MM.1S (cell line): ENCODE results near the gene THBS3.
"Not testable (repeated sequence)": the region's sequence is repeated elsewhere in the genome, so short reads cannot be mapped to it uniquely, and the experiment has no call there.

Experiments used
- DNase-seq: peaks from one replicate; pipeline ENCODE4 v3.0.0-alpha.2; 2015
- H2AFZ ChIP-seq: fragments of 300-600 bp; sonication (generic); 2 replicates; pipeline ENCODE4 v1.6.0; 2016; ENCODE audit warnings: antibody characterized with exemption, low read length
- H3F3A ChIP-seq: fragments of 300-600 bp; sonication (generic); 2 replicates; pipeline ENCODE4 v1.6.1; 2016; ENCODE audit warnings: mild to moderate bottlenecking, antibody characterized with exemption, low read length, moderate library complexity, mixed read lengths; ENCODE audit not compliant: insufficient read depth
- H3K27ac ChIP-seq: fragments of 300-600 bp; sonication (generic); 2 replicates; pipeline ENCODE4 v1.5.1; 2016; ENCODE audit warnings: mild to moderate bottlenecking, low read length
- H3K27me3 ChIP-seq: fragments of 300-600 bp; sonication (generic); replicated peaks from 2 replicates; pipeline ENCODE4 v1.6.0; 2016; ENCODE audit warnings: low read length; ENCODE audit not compliant: insufficient read depth
- H3K36me3 ChIP-seq: fragments of 300-600 bp; sonication (generic); replicated peaks from 2 replicates; pipeline ENCODE4 v1.6.1; 2016; ENCODE audit warnings: mild to moderate bottlenecking, low read length, mixed read lengths; ENCODE audit not compliant: insufficient read depth
- H3K4me1 ChIP-seq: fragments of 300-600 bp; sonication (generic); 2 replicates; pipeline ENCODE4 v1.6.1; 2016; ENCODE audit warnings: low read length, mixed read lengths
- H3K4me2 ChIP-seq: fragments of 300-600 bp; sonication (generic); 2 replicates; pipeline ENCODE4 v1.6.0; 2016; ENCODE audit warnings: low read depth, low read length
- H3K4me3 ChIP-seq: fragments of 300-600 bp; sonication (generic); 2 replicates; pipeline ENCODE4 v1.5.1; 2016; ENCODE audit warnings: low read length, mixed read lengths
- H3K79me2 ChIP-seq: fragments of 300-600 bp; sonication (generic); 2 replicates; pipeline ENCODE4 v1.6.1; 2016; ENCODE audit warnings: mixed run types, low read length, mixed read lengths
- H3K9ac ChIP-seq: fragments of 300-600 bp; sonication (generic); 2 replicates; pipeline ENCODE4 v1.6.1; 2016; ENCODE audit warnings: low read length, mixed read lengths
- H3K9me2 ChIP-seq: fragments of 300-600 bp; sonication (generic); replicated peaks from 2 replicates; pipeline ENCODE4 v1.6.1; 2016; ENCODE audit warnings: mild to moderate bottlenecking, low read length, mixed read lengths; ENCODE audit not compliant: insufficient read depth
- H3K9me3 ChIP-seq: fragments of 300-600 bp; sonication (generic); replicated peaks from 2 replicates; pipeline ENCODE4 v1.6.1; 2016; ENCODE audit warnings: mild to moderate bottlenecking, low read length, mixed read lengths; ENCODE audit not compliant: insufficient read depth
- H4K20me1 ChIP-seq: fragments of 300-600 bp; sonication (generic); 2 replicates; pipeline ENCODE4 v1.6.1; 2016; ENCODE audit warnings: mild to moderate bottlenecking, low read length, moderate library complexity, mixed read lengths; ENCODE audit not compliant: insufficient read depth
- EZH2 ChIP-seq: fragments of 300-600 bp; sonication (generic); optimal IDR thresholded peaks from 2 replicates; pipeline ENCODE3; 2017; ENCODE audit warnings: low read depth, mild to moderate bottlenecking, antibody characterized with exemption, low read length, mixed read lengths
- EZH2phosphoT487 ChIP-seq: fragments of 300-600 bp; sonication (generic); IDR thresholded peaks from 2 replicates; pipeline ENCODE4 v1.6.1; 2018; ENCODE audit warnings: antibody characterized with exemption, low read length
- TF ChIP-seq, protein P1 (sequence below): fragments of 300-600 bp; sonication (generic); IDR thresholded peaks from 2 replicates; pipeline ENCODE4 v1.5.1; 2016; ENCODE audit warnings: antibody characterized with exemption, low read length, mixed read lengths

Gene THBS3

DNA sequence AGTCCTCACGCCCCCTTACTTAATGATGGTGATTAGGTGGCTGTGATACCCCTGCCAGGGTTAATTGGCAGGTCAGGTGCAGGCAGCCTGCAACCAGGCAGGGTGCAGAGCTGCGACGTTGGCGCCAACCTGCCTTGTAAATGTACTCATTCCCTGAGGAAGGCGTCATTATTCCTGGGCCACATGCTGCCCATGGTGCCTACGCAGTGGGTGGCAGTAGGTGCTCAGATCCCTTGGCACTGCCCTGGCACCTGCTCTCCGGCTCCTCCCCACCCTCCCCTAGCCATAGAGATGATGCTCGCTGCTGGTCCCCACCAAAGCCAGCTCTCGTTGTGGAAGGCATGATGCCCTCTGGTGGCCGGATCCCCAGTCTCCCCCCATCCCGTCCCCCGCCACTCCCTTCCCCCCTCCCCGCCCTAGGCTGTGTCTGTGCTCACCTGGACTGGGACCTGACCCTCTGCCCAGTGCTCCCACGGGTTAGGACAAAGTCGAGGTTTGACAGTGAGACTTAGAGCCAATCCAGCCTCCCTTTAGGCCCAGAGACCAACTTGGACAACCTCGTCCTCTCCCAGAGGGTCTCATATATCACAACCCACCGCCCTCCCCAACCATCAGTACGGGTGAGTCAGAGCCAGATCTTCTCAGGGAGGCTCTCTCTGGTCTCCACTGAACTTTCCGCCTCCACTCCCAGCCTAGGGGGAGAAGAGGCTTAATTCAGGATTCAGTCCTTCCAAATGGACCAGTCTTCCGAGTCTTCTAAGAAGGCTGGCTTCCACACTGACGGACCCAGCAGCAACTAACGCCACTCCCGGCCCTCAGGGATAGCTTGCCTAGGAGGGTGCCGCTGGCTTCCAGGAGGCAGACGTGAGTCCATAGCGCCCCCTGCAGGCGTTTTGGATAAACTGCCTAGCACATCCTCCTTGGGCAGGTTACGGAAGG, 40.3 kb downstream of the THBS3 start:
- Histone ChIP-seq H4K20me1 (no peaks in the 10 kb centered on the region), H3K27ac (no peak overlapping the region), H3K4me1 (peaks cover 10% of the 10 kb centered on the region), H3K27me3 (no peaks in the 10 kb centered on the region), H3F3A (0 out of 2 replicates have a peak, but pooled peaks cover 5% of the 10 kb centered on the region), H3K4me2 (peak overlapping the region; percentile 60), H2AFZ (peak overlapping the region; percentile 62), H3K79me2 (peaks cover 12% of the 10 kb centered on the region), H3K4me3 (peak overlapping the region; percentile 20; the same call in 1 of the 2 replicates), H3K9me2 (no peaks in the 10 kb centered on the region), H3K9me3 (no peaks in the 10 kb centered on the region), H3K36me3 (no peaks in the 10 kb centered on the region), H3K9ac (no peak overlapping the region)
- peak; percentile 93 for DNase-seq
- TF ChIP-seq EZH2phosphoT487, result no peak
- TF ChIP-seq, protein P1, sequence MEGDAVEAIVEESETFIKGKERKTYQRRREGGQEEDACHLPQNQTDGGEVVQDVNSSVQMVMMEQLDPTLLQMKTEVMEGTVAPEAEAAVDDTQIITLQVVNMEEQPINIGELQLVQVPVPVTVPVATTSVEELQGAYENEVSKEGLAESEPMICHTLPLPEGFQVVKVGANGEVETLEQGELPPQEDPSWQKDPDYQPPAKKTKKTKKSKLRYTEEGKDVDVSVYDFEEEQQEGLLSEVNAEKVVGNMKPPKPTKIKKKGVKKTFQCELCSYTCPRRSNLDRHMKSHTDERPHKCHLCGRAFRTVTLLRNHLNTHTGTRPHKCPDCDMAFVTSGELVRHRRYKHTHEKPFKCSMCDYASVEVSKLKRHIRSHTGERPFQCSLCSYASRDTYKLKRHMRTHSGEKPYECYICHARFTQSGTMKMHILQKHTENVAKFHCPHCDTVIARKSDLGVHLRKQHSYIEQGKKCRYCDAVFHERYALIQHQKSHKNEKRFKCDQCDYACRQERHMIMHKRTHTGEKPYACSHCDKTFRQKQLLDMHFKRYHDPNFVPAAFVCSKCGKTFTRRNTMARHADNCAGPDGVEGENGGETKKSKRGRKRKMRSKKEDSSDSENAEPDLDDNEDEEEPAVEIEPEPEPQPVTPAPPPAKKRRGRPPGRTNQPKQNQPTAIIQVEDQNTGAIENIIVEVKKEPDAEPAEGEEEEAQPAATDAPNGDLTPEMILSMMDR, result peak; percentile 99

DNA sequence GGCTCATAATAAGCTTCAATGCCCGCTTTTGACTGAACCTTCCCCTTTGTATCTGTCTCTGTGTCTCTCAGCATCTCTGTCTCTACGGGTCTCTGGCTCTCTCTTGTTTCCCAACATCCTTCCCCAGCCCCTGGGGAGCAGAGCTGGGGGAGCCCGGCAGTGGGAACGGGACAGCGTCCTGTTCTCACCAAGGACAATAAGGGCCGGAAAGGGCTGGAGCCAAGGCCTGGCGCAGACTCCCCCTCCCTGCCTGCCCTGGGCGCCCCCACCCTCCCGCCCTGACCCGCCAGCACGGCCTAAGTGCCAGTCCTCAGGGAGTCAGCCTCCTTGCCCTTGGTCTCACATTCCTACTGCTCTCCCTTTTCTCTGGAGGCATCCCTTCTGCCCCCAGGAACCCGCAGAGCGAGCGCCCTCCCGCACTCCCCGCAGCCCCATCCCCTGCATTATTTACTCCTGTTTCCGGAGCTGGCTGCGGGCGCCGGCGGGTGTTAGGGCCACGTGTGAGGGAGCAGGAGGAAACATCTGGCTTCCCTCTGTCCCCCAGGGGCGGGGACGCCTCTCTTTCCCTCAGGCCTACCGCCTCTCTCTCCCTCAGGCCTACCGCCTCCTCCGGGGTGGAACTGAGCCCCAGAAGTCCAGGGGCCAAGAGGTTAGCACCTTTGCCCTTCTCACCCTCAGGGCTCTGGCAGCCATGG, 41.1 kb downstream of the THBS3 start:
- Histone ChIP-seq H3K4me2 (no peak overlapping the region), H3K27me3 (no peaks in the 10 kb centered on the region), H3K79me2 (peaks cover 4% of the 10 kb centered on the region), H3K36me3 (no peaks in the 10 kb centered on the region), H3K9me3 (no peaks in the 10 kb centered on the region), H3K4me1 (peaks cover 3% of the 10 kb centered on the region; the same call in 1 of the 2 replicates), H3K9ac (no peak overlapping the region), H3K4me3 (no peak overlapping the region), H3K27ac (no peak overlapping the region), H2AFZ (no peak overlapping the region), H3K9me2 (no peaks in the 10 kb centered on the region), H3F3A (0 out of 2 replicates have a peak, but pooled peaks cover 5% of the 10 kb centered on the region), H4K20me1 (no peaks in the 10 kb centered on the region)
- no peak for TF ChIP-seq EZH2
- no peak for DNase-seq

DNA sequence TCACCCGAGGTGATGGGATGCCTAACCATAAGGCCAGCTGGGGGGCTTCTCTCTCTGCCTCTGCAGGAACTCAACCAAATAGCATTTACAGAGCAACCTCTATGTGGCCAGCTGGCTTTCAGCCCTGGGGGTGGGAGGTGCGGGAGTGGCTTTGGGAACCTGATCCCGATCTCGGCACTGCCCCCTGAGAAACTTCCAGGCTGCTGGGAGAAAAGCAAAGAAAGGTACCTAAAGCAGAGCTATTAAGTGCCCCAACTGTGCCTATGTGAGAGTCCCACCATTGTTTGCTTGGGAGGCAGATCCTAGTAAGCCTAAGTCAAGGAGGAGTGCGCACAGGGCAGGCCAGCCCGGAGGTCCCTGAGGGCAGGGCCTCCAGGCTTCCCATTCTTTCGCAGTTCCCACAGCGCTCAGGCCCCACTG, 41.6 kb downstream of the THBS3 start:
- no peak overlapping the region for H3K27ac ChIP-seq
- H3K27me3 ChIP-seq, result no peaks in the 10 kb centered on the region
- H3K4me2 ChIP-seq, result no peak overlapping the region
- H3K4me1 ChIP-seq, result peaks cover 3% of the 10 kb centered on the region; the same call in 1 of the 2 replicates
- H3F3A ChIP-seq, result 0 out of 2 replicates have a peak, but pooled peaks cover 5% of the 10 kb centered on the region
- TF ChIP-seq, protein P1, result no peak
- TF ChIP-seq EZH2phosphoT487 (no peak), EZH2 (no peak)
- no peak for DNase-seq
- no peak overlapping the region for H3K9ac ChIP-seq
- H3K79me2 ChIP-seq, result no peaks in the 10 kb centered on the region
- no peak overlapping the region for H3K4me3 ChIP-seq
- H4K20me1 ChIP-seq, result no peaks in the 10 kb centered on the region
- H3K36me3 ChIP-seq, result no peaks in the 10 kb centered on the region
- no peaks in the 10 kb centered on the region for H3K9me2 ChIP-seq
- H2AFZ ChIP-seq, result no peak overlapping the region
- no peaks in the 10 kb centered on the region for H3K9me3 ChIP-seq

DNA sequence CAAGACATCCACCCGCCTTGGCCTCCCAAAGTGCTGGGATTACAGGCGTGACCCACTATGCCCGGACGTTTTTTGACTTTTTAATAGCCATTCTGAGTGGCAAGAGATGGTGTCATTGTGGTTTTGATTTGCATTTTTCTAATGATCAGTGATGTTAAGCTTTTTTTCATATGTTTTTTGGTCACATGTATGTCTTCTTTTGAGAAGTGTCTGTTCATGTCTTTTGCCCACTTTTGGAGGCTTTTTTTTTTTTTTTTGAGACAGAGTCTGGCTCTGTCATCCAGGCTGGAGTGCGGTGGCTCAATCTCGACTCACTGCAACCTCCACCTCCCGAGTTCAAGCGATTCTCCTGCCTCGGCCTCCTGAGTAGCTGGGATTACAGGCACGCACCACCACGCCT, 43.1 kb downstream of the THBS3 start:
- not testable (repeated sequence) for H2AFZ ChIP-seq

DNA sequence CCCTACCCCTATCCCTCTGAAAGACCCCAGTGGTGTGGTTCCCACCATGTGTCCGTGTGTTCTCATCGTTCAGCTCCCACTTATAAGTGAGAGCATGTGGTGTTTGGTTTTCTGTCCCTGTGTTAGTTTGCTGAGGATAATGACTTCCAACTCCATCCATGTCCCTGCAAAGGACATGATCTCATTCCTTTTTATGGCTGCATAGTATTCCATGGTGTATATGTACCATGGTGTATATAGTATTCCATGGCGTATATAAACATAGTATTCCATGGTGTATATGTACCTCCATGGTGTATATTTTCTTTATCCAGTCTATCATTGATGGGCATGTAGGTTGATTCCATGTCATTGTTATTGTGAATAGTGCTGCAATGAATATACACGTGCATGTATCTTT, 43.9 kb downstream of the THBS3 start:
- H3K4me1 ChIP-seq, H3K36me3 ChIP-seq, H3K4me3 ChIP-seq, H3K27ac ChIP-seq, H3K79me2 ChIP-seq, H3K9me2 ChIP-seq, H3K4me2 ChIP-seq, H3K9ac ChIP-seq, H3F3A ChIP-seq, H2AFZ ChIP-seq, H3K9me3 ChIP-seq, DNase-seq, H4K20me1 ChIP-seq: not testable (repeated sequence)
- peaks cover 14% of the 10 kb centered on the region for H3K27me3 ChIP-seq

More for the DNA sequence above, 43.1 kb downstream of the THBS3 start:
- not testable (repeated sequence) for H3K27ac ChIP-seq, H3K4me2 ChIP-seq, H4K20me1 ChIP-seq, H3K36me3 ChIP-seq, H3K9ac ChIP-seq, H3K4me3 ChIP-seq, H3K9me2 ChIP-seq, H3F3A ChIP-seq, DNase-seq, H3K9me3 ChIP-seq, H3K27me3 ChIP-seq, H3K79me2 ChIP-seq, H3K4me1 ChIP-seq

DNA sequence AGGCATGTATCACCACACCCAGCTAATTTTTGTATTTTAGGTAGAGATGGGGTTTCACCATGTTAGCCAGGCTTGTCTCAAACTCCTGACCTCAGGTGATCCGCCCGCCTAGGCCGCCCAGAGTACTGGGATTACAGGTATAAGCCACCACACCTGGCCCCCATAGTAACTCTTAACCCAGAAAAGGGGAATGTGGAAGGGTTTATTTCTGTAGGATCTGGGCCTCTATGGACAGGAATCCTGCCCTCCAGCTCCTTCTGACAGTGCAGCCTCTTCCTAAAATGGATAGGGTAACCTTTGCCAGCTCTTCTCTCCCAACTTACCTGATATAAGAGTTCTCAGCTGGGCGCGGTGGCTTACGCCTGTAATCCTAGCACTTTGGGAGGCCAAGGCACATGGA, 45.1 kb downstream of the THBS3 start:
- not testable (repeated sequence) for H3K79me2 ChIP-seq, H3K9ac ChIP-seq, H2AFZ ChIP-seq, H3F3A ChIP-seq, H3K36me3 ChIP-seq, DNase-seq, H4K20me1 ChIP-seq, H3K27ac ChIP-seq, H3K4me2 ChIP-seq, H3K9me2 ChIP-seq, H3K9me3 ChIP-seq, H3K4me3 ChIP-seq, H3K4me1 ChIP-seq
- H3K27me3 ChIP-seq, result peaks cover 17% of the 10 kb centered on the region
